Large intestine (tissue), 3 donors: ENCODE data around the gene BCAS3. TPM values are rescaled to one million over a fixed set of nuclear protein-coding genes. Genes with fewer than 3 reads are reported as not detected.
"Not testable (repeated sequence)": the region's sequence is repeated elsewhere in the genome, so short reads cannot be mapped to it uniquely, and the experiment has no call there.

Experiments
- DNase-seq, 2 donors: peaks; one replicate each; pipeline versions ENCODE4 v3.0.0 to v3.0.0-alpha.2; 2013
- H3K27ac ChIP-seq: one replicate; pipeline ENCODE4 v1.5.1; 2013; ENCODE audit warnings: low read length
- H3K27me3 ChIP-seq: 2 replicates; pipeline ENCODE4 v1.6.1; 2013; ENCODE audit warnings: low read length; ENCODE audit not compliant: control insufficient read depth, insufficient read depth
- H3K36me3 ChIP-seq: 2 replicates; pipeline ENCODE4 v1.6.1; 2013; ENCODE audit warnings: low read length; ENCODE audit not compliant: control insufficient read depth, insufficient read depth
- H3K4me1 ChIP-seq: one replicate; pipeline ENCODE4 v1.6.1; 2013; ENCODE audit warnings: low read length; ENCODE audit not compliant: control insufficient read depth, insufficient read depth
- H3K4me3 ChIP-seq: one replicate; pipeline ENCODE4 v1.5.1; 2013; ENCODE audit warnings: low read length
- H3K9me3 ChIP-seq: one replicate; pipeline ENCODE4 v1.6.1; 2013; ENCODE audit warnings: mild to moderate bottlenecking, low read depth, low read length, moderate library complexity; ENCODE audit not compliant: control insufficient read depth
- WGBS: methylation state at CpG from one replicate; pipeline ENCODE4 v1.1.5; 2013; ENCODE audit warnings: low lambda C conversion rate; ENCODE audit not compliant: insufficient coverage; 5-methylcytosine and 5-hydroxymethylcytosine counted together
- polyA plus RNA-seq: library from polyadenylated mRNA; unstranded; fragments of 120-200 nt; gene quantifications from one replicate; pipeline ENCODE4 v1.2.1, GENCODE V29; 2013

Gene BCAS3
- polyA plus RNA-seq, 1 donor, result 9.7 TPM

DNA sequence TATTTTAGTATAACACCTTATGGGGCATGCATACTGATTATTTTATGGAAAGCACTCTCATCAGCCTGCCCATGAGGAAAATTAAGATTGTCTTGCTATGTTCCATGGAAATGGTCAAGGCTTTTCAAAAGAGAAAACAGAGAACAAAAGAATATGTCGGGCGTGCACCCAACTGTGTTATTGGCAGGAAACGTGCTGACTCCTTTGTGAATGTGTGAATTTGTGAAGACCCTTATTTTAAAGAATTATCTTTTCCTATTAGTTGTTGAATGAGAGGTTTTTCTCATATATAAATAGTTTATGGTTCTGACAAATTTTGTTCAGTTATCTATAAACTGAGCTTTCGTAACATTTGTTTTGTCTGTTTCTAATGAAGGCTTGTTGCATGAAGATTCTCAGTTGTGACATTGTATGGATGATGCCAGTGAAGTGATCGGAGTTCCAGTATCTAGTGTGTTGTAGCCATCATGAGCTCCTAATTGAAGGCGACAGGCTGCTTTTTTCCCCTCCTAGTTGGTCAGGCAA lies 180.0 kb downstream of the BCAS3 start:
- H3K27me3 ChIP-seq, result no peaks in the 10 kb centered on the region
- no peaks in the 10 kb centered on the region for H3K36me3 ChIP-seq
- H3K9me3 ChIP-seq, result no peaks in the 10 kb centered on the region
- DNase-seq, result no peak
- 80% methylated on average over 1 of the region's 6 CpGs for WGBS
- H3K27ac ChIP-seq, result no peak overlapping the region
- H3K4me3 ChIP-seq, result no peak overlapping the region
- H3K4me1 ChIP-seq, result no peaks in the 10 kb centered on the region

DNA sequence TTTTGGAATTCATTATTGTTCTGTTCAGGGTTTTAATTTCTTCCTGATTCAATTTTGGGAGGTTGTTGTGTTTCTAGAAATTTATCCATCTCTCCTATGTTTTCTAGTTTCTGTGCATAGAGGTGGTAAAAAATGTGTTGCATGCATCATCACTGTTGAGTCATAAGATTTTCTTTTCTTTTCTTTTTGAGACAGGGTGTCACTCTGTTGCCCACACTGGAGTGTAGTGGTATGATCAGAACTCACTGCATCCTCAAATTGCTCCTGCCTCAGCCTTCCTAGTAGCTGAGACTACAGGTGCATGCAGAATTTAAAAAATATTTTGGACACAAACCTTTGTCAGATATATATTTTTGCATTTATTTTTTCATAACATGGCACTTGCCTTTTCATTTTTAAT lies 184.8 kb downstream of the BCAS3 start:
- H3K4me1 ChIP-seq, result no peaks in the 10 kb centered on the region

DNA sequence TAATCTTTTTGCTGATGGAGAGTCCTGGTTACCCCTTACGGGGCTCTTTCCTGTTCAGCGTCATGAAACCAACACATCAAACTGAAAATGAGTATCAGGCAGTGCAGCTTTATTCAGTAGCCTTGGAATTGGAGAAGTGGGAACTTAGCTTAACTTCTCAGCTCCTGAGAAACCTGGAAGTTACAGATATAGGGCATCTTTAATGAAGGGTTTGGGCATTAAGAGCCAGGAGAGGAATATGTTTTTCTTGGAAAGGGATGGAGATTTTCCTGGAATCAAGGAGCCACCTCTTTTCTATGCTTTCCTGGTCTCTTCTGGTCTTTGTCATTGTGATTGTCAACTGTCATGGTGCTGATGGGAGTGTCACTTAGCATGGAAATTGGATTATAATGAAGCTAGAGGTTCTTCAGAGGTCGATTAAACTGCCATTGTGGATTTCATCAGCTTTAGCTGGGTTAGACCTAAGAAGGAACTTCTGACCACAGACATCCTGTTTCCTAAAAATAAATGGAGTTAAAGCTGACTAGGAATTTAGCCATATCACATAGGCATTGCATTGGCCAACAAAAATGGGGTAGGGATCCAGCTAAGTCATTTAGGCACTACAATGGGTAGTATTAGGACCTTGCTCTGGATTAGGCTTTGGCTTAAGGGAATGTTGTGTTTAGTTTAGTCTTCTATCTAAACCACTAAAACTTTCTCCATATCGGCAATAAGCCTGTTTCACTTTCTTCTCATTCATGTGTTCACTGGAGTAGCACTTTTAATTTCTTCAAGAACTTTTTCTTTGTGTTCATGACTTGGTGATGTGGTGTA lies 186.4 kb downstream of the BCAS3 start:
- no peaks in the 10 kb centered on the region for H3K4me1 ChIP-seq
- no peaks in the 10 kb centered on the region for H3K9me3 ChIP-seq
- no peak overlapping the region for H3K4me3 ChIP-seq
- WGBS, result no CpG with 5 or more reads among the region's 4 CpGs
- H3K27me3 ChIP-seq, result no peaks in the 10 kb centered on the region
- no peak overlapping the region for H3K27ac ChIP-seq
- DNase-seq, result no peak
- no peaks in the 10 kb centered on the region for H3K36me3 ChIP-seq

More for the DNA sequence above, 184.8 kb downstream of the BCAS3 start:
- H3K36me3 ChIP-seq, result no peaks in the 10 kb centered on the region
- H3K27ac ChIP-seq, result no peak overlapping the region
- H3K9me3 ChIP-seq, result no peaks in the 10 kb centered on the region
- no peaks in the 10 kb centered on the region for H3K27me3 ChIP-seq
- DNase-seq, result no peak
- H3K4me3 ChIP-seq, result no peak overlapping the region

DNA sequence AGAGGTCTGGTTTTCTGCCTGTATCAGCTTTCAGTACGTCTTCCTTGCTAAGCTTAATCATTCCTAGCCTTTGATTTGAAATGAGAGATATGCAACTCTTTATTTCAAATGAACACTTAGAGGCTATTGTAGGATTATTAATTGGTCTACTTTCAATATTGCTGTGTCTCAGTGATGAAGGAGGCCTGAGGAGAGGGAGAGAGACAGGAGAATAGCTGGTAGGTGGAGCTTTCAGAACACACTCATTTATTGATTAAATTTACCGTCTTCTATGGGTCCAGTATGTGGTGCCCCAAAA lies 187.0 kb downstream of the BCAS3 start:
- Histone ChIP-seq H3K9me3 (no peaks in the 10 kb centered on the region), H3K27ac (no peak overlapping the region), H3K4me1 (no peaks in the 10 kb centered on the region), H3K36me3 (no peaks in the 10 kb centered on the region), H3K4me3 (no peak overlapping the region), H3K27me3 (no peaks in the 10 kb centered on the region)
- DNase-seq, result no peak
- no CpG with 5 or more reads among the region's 2 CpGs for WGBS

DNA sequence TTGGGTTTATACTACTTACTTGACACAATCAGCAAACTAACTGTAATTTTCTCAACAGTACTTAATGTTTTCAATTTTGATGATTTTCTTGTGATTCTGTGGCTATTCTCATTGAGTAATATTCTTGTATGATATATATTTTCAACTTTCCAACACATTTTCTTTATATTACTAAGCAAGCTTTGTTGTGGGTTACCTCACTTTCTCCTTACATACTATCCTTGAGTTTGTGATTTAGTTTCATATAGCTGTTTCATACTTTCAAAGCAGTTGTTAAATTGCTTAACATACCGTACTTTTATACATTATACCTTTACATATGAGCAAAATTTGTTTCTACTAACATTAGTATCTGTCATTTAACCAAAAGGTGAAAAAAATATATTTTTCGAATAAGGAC lies 197.1 kb downstream of the BCAS3 start:
- Histone ChIP-seq H3K9me3 (no peaks in the 10 kb centered on the region), H3K36me3 (no peaks in the 10 kb centered on the region), H3K27me3 (no peaks in the 10 kb centered on the region), H3K4me1 (no peaks in the 10 kb centered on the region), H3K27ac (no peak overlapping the region), H3K4me3 (no peak overlapping the region)
- WGBS, result 100% methylated on average over 2 of the region's 2 CpGs
- no peak for DNase-seq

DNA sequence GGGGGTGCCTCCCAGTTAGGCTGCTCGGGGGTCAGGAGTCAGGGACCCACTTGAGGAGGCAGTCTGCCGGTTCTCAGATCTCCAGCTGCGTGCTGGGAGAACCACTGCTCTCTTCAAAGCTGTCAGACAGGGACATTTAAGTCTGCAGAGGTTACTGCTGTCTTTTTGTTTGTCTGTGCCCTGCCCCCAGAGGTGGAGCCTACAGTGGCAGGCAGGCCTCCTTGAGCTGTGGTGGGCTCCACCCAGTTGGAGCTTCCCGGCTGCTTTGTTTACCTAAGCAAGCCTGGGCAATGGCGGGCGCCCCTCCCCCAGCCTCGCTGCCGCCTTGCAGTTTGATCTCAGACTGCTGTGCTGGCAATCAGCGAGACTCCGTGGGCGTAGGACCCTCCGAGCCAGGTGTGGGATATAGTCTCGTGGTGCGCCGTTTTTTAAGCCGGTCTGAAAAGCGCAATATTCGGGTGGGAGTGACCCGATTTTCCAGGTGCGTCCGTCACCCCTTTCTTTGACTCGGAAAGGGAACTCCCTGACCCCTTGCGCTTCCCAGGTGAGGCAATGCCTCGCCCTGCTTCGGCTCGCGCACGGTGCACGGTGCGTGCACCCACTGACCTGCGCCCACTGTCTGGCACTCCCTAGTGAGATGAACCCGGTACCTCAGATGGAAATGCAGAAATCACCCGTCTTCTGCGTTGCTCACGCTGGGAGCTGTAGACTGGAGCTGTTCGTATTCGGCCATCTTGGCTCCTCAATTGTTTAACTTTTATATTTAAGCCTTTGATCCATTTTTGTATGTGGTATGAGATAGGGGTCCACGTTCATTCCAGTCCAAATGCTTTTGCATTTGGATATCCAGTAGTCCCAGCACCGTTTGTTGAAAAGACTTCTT lies 209.3 kb downstream of the BCAS3 start:
- H3K27ac ChIP-seq, result peak overlapping the region; percentile 38
- peak in 1 of 2 donors; percentile 5 for DNase-seq

DNA sequence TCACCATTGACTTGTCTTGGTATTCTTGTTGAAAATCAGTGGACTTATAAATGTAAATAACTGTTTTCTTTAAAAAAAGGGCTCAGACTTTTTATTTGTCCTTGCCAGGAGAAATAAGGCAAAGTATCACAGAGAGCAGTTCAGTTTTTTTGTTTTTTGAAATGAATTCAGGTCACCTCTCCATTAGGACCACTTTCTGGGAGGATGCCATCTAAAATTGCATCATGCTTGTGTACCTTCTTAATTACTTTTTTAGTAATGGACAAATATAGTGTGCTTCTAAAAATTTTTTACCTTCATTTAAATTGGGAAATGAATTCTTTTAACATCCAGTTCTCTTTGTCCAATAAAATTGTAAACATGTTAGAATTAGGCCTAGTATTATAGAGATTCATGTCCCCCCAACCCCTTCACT lies 210.0 kb downstream of the BCAS3 start:
- no peak for DNase-seq
- H3K27ac ChIP-seq, result peak overlapping the region; percentile 38
- H3K4me1 ChIP-seq, result no peaks in the 10 kb centered on the region
- H3K27me3 ChIP-seq, result no peaks in the 10 kb centered on the region
- peak overlapping the region; percentile 16 for H3K4me3 ChIP-seq
- H3K36me3 ChIP-seq, result no peaks in the 10 kb centered on the region
- H3K9me3 ChIP-seq, result no peaks in the 10 kb centered on the region

More for the DNA sequence above, 209.3 kb downstream of the BCAS3 start:
- peak overlapping the region; percentile 16 for H3K4me3 ChIP-seq
- not testable (repeated sequence) for H3K27me3 ChIP-seq, H3K9me3 ChIP-seq, H3K36me3 ChIP-seq, H3K4me1 ChIP-seq
- no CpG with 5 or more reads among the region's 39 CpGs for WGBS

DNA sequence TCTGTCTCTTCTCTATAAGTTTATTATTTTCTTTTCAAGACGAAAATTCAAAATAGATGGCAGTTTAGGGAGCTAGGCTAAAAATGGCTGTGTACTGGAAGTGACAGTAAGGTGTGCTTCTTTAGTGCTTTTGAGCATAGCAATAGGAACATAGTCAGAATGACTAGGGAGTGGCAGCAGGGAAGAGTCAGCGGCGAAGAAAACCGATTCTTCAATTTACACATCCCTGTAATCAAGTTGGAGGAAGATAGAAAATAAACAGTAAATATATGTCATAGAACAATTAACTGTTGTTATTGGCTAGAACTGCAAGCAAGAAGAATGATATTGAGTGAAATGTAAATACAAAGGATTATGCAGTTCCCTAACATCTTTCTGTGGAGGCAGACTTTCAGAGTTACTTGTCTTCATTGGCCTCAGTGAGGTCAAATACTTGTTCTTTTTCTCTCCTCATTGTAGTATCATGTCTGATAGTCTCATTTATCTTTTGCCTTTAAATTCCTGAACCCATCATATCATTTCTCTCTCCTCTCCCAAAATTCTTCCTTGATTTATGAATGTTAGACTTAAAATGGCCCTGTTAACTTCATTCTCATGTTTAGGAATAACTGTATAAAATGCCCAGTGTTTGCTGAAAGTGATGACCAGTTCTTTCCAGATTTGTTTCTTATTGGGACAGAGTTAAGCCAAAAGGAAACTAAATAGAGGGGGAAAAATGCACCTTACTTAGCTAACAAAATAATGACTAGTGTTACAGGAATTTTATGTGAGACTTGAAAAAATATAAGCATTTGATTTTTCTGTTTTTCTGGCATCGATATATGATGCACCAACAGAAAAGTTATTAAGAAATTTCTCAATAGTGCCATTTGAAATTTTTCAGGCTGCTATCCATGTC lies 211.4 kb downstream of the BCAS3 start:
- 90% methylated on average over 2 of the region's 5 CpGs for WGBS
- no peak for DNase-seq
- no peaks in the 10 kb centered on the region for H3K4me1 ChIP-seq
- H3K27ac ChIP-seq, result no peak overlapping the region
- H3K27me3 ChIP-seq, result no peaks in the 10 kb centered on the region
- no peaks in the 10 kb centered on the region for H3K36me3 ChIP-seq
- H3K9me3 ChIP-seq, result no peaks in the 10 kb centered on the region
- no peak overlapping the region for H3K4me3 ChIP-seq

DNA sequence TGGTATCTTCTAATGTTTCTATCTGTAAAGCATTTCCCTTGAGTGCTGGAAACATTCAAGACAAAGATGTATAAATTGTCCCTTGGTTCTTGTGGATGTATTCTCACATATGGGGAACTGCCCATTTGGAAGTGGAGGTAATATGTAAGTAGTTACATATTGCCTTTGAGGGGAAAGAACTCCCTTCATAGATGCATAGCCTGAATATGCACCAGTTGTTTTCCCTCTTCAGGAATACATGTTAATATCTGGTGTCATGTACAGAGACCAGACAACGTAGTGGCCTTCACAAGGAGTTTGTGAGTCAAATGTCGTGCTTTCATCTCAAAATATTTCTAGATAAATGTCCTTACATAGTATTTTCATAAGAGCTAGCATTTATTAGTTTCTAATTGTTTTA lies 213.5 kb downstream of the BCAS3 start:
- H3K27ac ChIP-seq, result no peak overlapping the region
- H3K27me3 ChIP-seq, result no peaks in the 10 kb centered on the region
- H3K9me3 ChIP-seq, result peaks cover 4% of the 10 kb centered on the region
- no peaks in the 10 kb centered on the region for H3K36me3 ChIP-seq
- no peak overlapping the region for H3K4me3 ChIP-seq
- WGBS, result no CpG with 5 or more reads among the region's 2 CpGs
- no peak for DNase-seq
- H3K4me1 ChIP-seq, result no peaks in the 10 kb centered on the region

DNA sequence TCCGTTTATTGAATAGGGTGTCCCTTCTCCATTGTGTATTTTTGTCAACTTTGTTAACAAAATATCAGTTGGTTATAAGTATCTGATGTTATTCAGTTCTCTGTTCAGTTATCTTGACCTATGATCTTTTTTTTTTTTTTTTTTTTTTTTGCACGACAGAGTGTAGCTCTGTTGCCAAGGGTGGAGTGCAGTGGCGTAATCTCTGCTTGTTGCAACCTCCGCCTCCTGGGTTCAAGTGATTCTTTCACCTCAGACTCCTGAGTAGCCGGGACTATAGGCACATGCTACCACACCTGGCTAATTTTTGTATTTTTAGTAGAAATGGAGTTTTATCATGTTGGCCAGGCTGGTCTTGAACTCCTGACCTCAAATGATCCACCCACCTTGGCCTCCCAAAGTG lies 215.8 kb downstream of the BCAS3 start:
- Histone ChIP-seq H3K36me3 (no peaks in the 10 kb centered on the region), H3K27me3 (no peaks in the 10 kb centered on the region), H3K9me3 (peaks cover 12% of the 10 kb centered on the region), H3K4me1 (no peaks in the 10 kb centered on the region), H3K27ac (no peak overlapping the region), H3K4me3 (no peak overlapping the region)
- DNase-seq, result no peak
- 88% methylated on average over 1 of the region's 5 CpGs for WGBS
